ENCODE data around the gene ELOVL6.

DNA sequence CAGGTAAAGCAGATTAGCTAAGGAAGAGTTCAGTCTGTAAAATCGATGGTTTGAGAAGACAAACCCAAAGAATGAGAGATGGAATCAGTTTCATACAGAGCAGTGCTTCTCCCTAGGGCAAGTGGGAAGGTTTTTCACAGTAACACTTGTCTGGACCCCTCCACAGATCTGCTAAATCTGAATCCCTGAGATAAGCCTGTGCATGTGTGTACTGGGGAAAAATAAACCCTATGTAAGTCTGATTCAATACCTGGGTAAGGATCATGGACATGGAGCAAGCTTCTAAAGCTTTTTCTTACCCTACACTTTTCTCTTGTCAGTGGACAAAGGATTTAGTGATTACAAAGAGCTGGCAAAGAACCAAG lies 13.6 kb downstream of the ELOVL6 start:
- TF ChIP-seq POLR2A (IDR thresholded peaks at IDR 0.05), result no peak
- no peak for TF ChIP-seq CTCF (IDR thresholded peaks at IDR 0.05)
